ENCODE results near the gene DLG2. TPM values are rescaled to one million over a fixed set of nuclear protein-coding genes. Genes with fewer than 3 reads are reported as not detected.

DLG2 gene
- total and polyA plus RNA-seq, 9 of the 15 experiments (the other 6 are each of a cell fraction or from before 2014, with no cell fraction given), result 0.52 to 1.6 (median 0.95) TPM

- POLR2A ChIA-PET, result no interaction called here
- Histone ChIP-seq H3K9me1 (ENCODE audit: control insufficient read depth, insufficient read depth, low read length) (no peaks in the 10 kb centered on the region), H3K79me2 (ENCODE audit: control insufficient read depth, insufficient read depth, low read length) (no peaks in the 10 kb centered on the region), H3K36me3 (ENCODE audit: control insufficient read depth, insufficient read depth, low read length) (no peaks in the 10 kb centered on the region), H4K20me1 (replicated peaks; ENCODE audit: control insufficient read depth, insufficient read depth, low read length) (no peaks in the 10 kb centered on the region), H3K4me2 (ENCODE audit: insufficient read depth, low read length) (no peak overlapping the region), H3K4me3 (no peak overlapping the region), H3K9ac (ENCODE audit: insufficient read depth in 1 of 2, low read depth in 2 of 2, low read length in 2 of 2) (no peak overlapping the region), H3K27ac (ENCODE audit: extremely low read depth, low read depth, low read length) (no peak overlapping the region), H3K4me1 (replicated peaks in 1 of 2; ENCODE audit: control insufficient read depth in 2 of 2, insufficient read depth in 2 of 2, low read length in 2 of 2) (no peaks in the 10 kb centered on the region), H3K27me3 (ENCODE audit: control insufficient read depth in 2 of 2, insufficient read depth in 2 of 2, low read length in 2 of 2) (no peaks in the 10 kb centered on the region), H3K9me3 (replicated peaks; ENCODE audit: control insufficient read depth, insufficient read depth, low read depth, low read length) (no peaks in the 10 kb centered on the region), H2AFZ (ENCODE audit: low read depth, low read length) (no peak overlapping the region)
- CTCF ChIA-PET (ENCODE audit: low intra/inter-chr PET ratio), result no interaction called here
- 2% methylated on average over 15 of the region's 15 CpGs for WGBS (ENCODE audit: insufficient coverage, low coverage, missing lambda C conversion rate)
- BruUV-seq (replicated peaks), result no TSS peak
- ATAC-seq (no peak), FAIRE-seq (no peak), DNase-seq (ENCODE audit: extremely low read depth in 1 of 4, low spot score in 3 of 4) (no peak)
- TF ChIP-seq TOE1 (IDR thresholded peaks at IDR 0.05; ENCODE audit: borderline replicate concordance), result no peak
- no peak for TF ChIP-seq TOE1 (CRISPR knock-in tag; IDR thresholded peaks at IDR 0.05; ENCODE audit: borderline replicate concordance, low read depth)
- TF ChIP-seq SETDB1 (IDR thresholded peaks at IDR 0.05; ENCODE audit: low read length), result no peak
- no peak for TF ChIP-seq ZNF79 (CRISPR knock-in tag; IDR thresholded peaks at IDR 0.05; ENCODE audit: low read depth)
- TF ChIP-seq ETV1 (tag; conservative IDR thresholded peaks at IDR 0.05; ENCODE audit: low read depth), result no peak
- TF ChIP-seq FOS (IDR thresholded peaks at IDR 0.05; ENCODE audit: extremely low read depth, insufficient read length), result no peak
- TF ChIP-seq ATF2 (CRISPR knock-in tag; IDR thresholded peaks at IDR 0.05), result no peak
- no peak for TF ChIP-seq MAFG (tag; conservative IDR thresholded peaks at IDR 0.05)
- TF ChIP-seq FOXA3 (CRISPR knock-in tag; conservative IDR thresholded peaks at IDR 0.05 in 1 of 2, IDR thresholded peaks at IDR 0.05 in 1 of 2), result no peak
- no peak for TF ChIP-seq MBD2 (IDR thresholded peaks at IDR 0.05; ENCODE audit: borderline replicate concordance, low read depth)
- no peak for TF ChIP-seq ZNF408 (CRISPR knock-in tag; IDR thresholded peaks at IDR 0.05; ENCODE audit: low read depth)
- TF ChIP-seq ZNF140 (CRISPR knock-in tag; IDR thresholded peaks at IDR 0.05), result no peak
- no peak for TF ChIP-seq ZNF174 (CRISPR knock-in tag; IDR thresholded peaks at IDR 0.05)
- TF ChIP-seq ZBTB1 (CRISPR knock-in tag; IDR thresholded peaks at IDR 0.05; ENCODE audit: borderline replicate concordance, low read depth), result no peak
- no peak for TF ChIP-seq DIDO1 (tag; IDR thresholded peaks at IDR 0.05; ENCODE audit: low read depth)
- no peak for TF ChIP-seq MXD1 (CRISPR knock-in tag; IDR thresholded peaks at IDR 0.05; ENCODE audit: borderline replicate concordance, poor library complexity, severe bottlenecking)
- no peak for TF ChIP-seq PHTF2 (CRISPR knock-in tag; IDR thresholded peaks at IDR 0.05)
- TF ChIP-seq SREBF2 (CRISPR knock-in tag; IDR thresholded peaks at IDR 0.05), result no peak
- TF ChIP-seq ZSCAN29 (IDR thresholded peaks at IDR 0.05), result no peak
- TF ChIP-seq CREB3L1 (IDR thresholded peaks at IDR 0.05; ENCODE audit: borderline replicate concordance, low read depth), result no peak
- intact Hi-C loops (cut with micrococcal nuclease), result no loop called here
- in situ Hi-C loops (cut with MboI), result no loop called here
Measured at GRCh38 chr11:85132851-85133585, 494.1 kb downstream of the DLG2 start.

Data from K562 (cell line).